Gastroesophageal sphincter (tissue), 4 donors: Measurements from ENCODE around the gene OR2T29. TPM values are rescaled to one million over a fixed set of nuclear protein-coding genes. Genes with fewer than 3 reads are reported as not detected.

Source experiments
- ATAC-seq: fragments of 150-250 bp; one replicate; pipeline ENCODE4 v1.9.1; 2016; ENCODE audit warnings: mild to moderate bottlenecking, moderate library complexity
- H3K27ac ChIP-seq, 4 donors: fragments of 200-600 bp; sonication (generic) in 3 of 4; 1 replicate in 3 of 4; 2 replicates in 1 of 4; pipeline ENCODE4 v1.5.1; 2016 to 2019
- H3K27me3 ChIP-seq: fragments of 200-600 bp; sonication (generic); one replicate; pipeline ENCODE4 v1.5.1; 2019
- H3K36me3 ChIP-seq, 2 donors: fragments of 200-600 bp; sonication (generic); one replicate each; pipeline ENCODE4 v1.5.1; 2019; ENCODE audit warnings: control low read depth in 1 of 2
- H3K4me1 ChIP-seq, 3 donors: fragments of 200-600 bp; sonication (generic); 1 replicate in 2 of 3; 2 replicates in 1 of 3; pipeline ENCODE4 v1.5.1; 2016 to 2019; ENCODE audit warnings: control low read depth in 2 of 3
- H3K4me3 ChIP-seq, 2 donors: fragments of 200-600 bp; sonication (generic); one replicate each; pipeline ENCODE4 v1.5.1; 2019; ENCODE audit warnings: mild to moderate bottlenecking in 1 of 2, moderate library complexity in 1 of 2
- H3K9me3 ChIP-seq, 3 donors: fragments of 200-600 bp; sonication (generic); one replicate each; pipeline ENCODE4 v1.5.1; 2017 to 2019; ENCODE audit warnings: control low read depth in 2 of 3
- CTCF ChIP-seq, 4 experiments: fragments of 200-600 bp in 2 of 4; fragments of 450-650 bp in 2 of 4; sonication (generic) in 1 of 4; IDR thresholded peaks; one replicate each; pipeline ENCODE4 v1.5.1; 2017 to 2019; ENCODE audit warnings: antibody characterized with exemption in 4 of 4, mild to moderate bottlenecking in 2 of 4, moderate library complexity in 2 of 4
- EP300 ChIP-seq: sonication (generic); formaldehyde crosslinking; IDR thresholded peaks from one replicate; pipeline ENCODE4 v1.6.1; 2017; ENCODE audit warnings: antibody characterized with exemption, mild to moderate bottlenecking
- POLR2A ChIP-seq, 2 donors: fragments of 450-650 bp; IDR thresholded peaks; one replicate each; pipeline ENCODE4 v1.6.1; 2017; ENCODE audit warnings: antibody characterized with exemption in 2 of 2, mild to moderate bottlenecking in 2 of 2, moderate library complexity in 1 of 2
- POLR2AphosphoS5 ChIP-seq: sonication (generic); formaldehyde crosslinking; IDR thresholded peaks from one replicate; pipeline ENCODE4 v1.6.1; 2017; ENCODE audit warnings: antibody characterized with exemption
- WGBS, 2 donors: methylation state at CpG; one replicate each; pipeline ENCODE4 v1.1.5; 2018; ENCODE audit warnings: low coverage in 1 of 2; 5-methylcytosine and 5-hydroxymethylcytosine counted together
- total RNA-seq, 4 donors: library from RNA; depleted of rRNA; stranded (reverse); fragments of >200 nt; gene quantifications; one replicate each; pipeline ENCODE4 v1.1.0, GENCODE V29; 2016

OR2T29 gene
- total RNA-seq, 4 donors from 2014 or later = not detected

GRCh38 chr1:248596615-248597014 is 34.0 kb upstream of the OR2T29 start:
- no peaks in the 10 kb centered on the region for H3K4me1 ChIP-seq
- H3K27me3 ChIP-seq = no peaks in the 10 kb centered on the region
- H3K27ac ChIP-seq = no peak overlapping the region
- WGBS, 2 donors = 73% methylated on average over 2 of the region's 2 CpGs; no CpG with 5 or more reads in 1 of the 2 donors
- H3K36me3 ChIP-seq = no peaks in the 10 kb centered on the region
- TF ChIP-seq POLR2AphosphoS5 (no peak), POLR2A (IDR thresholded peaks at IDR 0.05) (no peak), CTCF (IDR thresholded peaks at IDR 0.05) (no peak), EP300 (no peak)
- no peak for ATAC-seq
- no peaks in the 10 kb centered on the region for H3K9me3 ChIP-seq
- no peak overlapping the region for H3K4me3 ChIP-seq

DNA sequence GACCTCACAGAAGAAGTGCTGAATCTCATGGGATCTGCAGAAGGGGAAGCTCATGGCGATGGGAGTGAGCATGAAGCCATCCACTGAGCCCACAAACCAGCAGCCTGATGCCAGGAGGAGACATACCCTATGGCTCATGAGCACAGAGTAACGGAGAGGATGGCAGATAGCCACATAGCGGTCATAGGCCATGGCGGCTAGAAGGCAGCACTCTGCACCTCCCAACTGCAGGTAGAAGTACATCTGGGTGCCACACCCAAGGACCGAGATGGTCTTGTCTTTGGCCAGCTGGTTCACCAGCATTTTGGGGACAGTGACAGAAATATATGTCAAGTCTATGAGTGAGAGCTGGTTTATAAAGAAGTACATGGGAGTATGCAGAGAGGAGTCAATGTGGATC is 30.7 kb upstream of the OR2T29 start:
- no peaks in the 10 kb centered on the region for H3K27me3 ChIP-seq
- no peak for ATAC-seq

GRCh38 chr1:248592655-248593054 is 30.1 kb upstream of the OR2T29 start:
- WGBS, 2 donors = 60% methylated on average over 1 of the region's 1 CpG; no CpG with 5 or more reads in 1 of the 2 donors
- H3K4me1 ChIP-seq = no peaks in the 10 kb centered on the region
- H3K9me3 ChIP-seq = no peaks in the 10 kb centered on the region
- H3K36me3 ChIP-seq = no peaks in the 10 kb centered on the region
- no peak overlapping the region for H3K4me3 ChIP-seq
- H3K27me3 ChIP-seq = no peaks in the 10 kb centered on the region
- H3K27ac ChIP-seq = no peak overlapping the region
- no peak for TF ChIP-seq POLR2A (IDR thresholded peaks at IDR 0.05)
- no peak for TF ChIP-seq CTCF (IDR thresholded peaks at IDR 0.05)
- no peak for TF ChIP-seq EP300
- no peak for TF ChIP-seq POLR2AphosphoS5
- no peak for ATAC-seq

More for the DNA sequence above, 30.7 kb upstream of the OR2T29 start:
- no peak for TF ChIP-seq POLR2A (IDR thresholded peaks at IDR 0.05)
- TF ChIP-seq EP300 = no peak
- TF ChIP-seq POLR2AphosphoS5 = no peak
- no peak for TF ChIP-seq CTCF (IDR thresholded peaks at IDR 0.05)
- 70 to 75% methylated on average over 2 to 4 of the region's 5 CpGs for WGBS, 2 donors
- Histone ChIP-seq H3K27ac (no peak overlapping the region), H3K36me3 (no peaks in the 10 kb centered on the region), H3K4me3 (no peak overlapping the region), H3K4me1 (no peaks in the 10 kb centered on the region), H3K9me3 (no peaks in the 10 kb centered on the region)

DNA sequence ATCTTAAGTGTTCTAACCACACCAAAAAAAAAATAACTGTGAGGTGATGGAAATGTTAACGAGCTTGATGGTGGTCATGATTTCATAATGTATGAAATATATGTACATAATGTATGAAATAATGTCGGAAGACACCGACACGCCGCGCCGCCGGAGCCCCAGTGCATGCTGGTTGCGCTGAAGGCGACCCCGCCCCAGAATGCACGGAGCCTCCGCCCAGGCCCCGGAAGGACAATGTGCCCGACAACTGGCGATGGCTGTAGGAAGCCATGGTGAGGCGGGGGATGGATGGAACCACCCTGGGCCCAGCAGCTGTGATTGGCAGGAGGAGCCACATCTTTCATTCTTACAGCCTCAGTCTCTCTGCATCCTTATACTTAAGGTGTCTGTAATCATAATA is 27.5 kb upstream of the OR2T29 start:
- Histone ChIP-seq H3K36me3 (no peaks in the 10 kb centered on the region), H3K4me1 (no peaks in the 10 kb centered on the region), H3K4me3 (no peak overlapping the region), H3K27ac (no peak overlapping the region), H3K27me3 (no peaks in the 10 kb centered on the region), H3K9me3 (no peaks in the 10 kb centered on the region)
- TF ChIP-seq CTCF (IDR thresholded peaks at IDR 0.05) (no peak), POLR2AphosphoS5 (no peak), EP300 (no peak), POLR2A (IDR thresholded peaks at IDR 0.05) (no peak)
- 71 to 88% methylated on average over 3 to 17 of the region's 17 CpGs for WGBS, 2 donors
- ATAC-seq = no peak

- ATAC-seq = no peak
- no peak for TF ChIP-seq EP300
- no peak for TF ChIP-seq POLR2A (IDR thresholded peaks at IDR 0.05)
- no peak for TF ChIP-seq CTCF (IDR thresholded peaks at IDR 0.05)
- TF ChIP-seq POLR2AphosphoS5 = no peak
These were observed 26.8 kb upstream of the OR2T29 start for GRCh38 chr1:248589334-248589733.

More at GRCh38 chr1:248589334-248589733, 26.8 kb upstream of the OR2T29 start:
- Histone ChIP-seq H3K9me3 (no peaks in the 10 kb centered on the region), H3K4me1 (no peaks in the 10 kb centered on the region), H3K4me3 (no peak overlapping the region), H3K36me3 (no peaks in the 10 kb centered on the region), H3K27me3 (no peaks in the 10 kb centered on the region), H3K27ac (no peak overlapping the region)
- 68 to 74% methylated on average over 3 of the region's 3 CpGs for WGBS, 2 donors
